ENCODE measurements around the gene AEN.
"Not testable (repeated sequence)": the region's sequence is repeated elsewhere in the genome, so short reads cannot be mapped to it uniquely, and the experiment has no call there.

DNA sequence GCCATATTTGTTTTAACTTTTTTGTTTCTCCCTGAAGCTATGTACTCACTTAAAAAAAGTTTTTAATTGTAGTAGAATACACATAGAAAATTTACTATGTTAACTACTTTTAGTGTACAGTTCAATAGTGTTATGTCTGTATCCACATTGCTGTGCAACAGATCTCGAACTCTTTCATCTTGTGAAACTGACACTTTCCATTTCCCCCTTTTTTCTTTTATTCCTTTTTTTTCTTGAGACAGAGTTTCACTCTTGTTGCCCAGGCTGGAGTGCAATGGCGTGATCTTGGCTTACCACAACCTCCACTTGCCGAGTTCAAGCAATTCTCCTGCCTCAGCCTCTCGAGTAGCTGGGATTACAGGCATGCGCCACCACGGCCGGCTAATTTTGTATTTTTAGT is 11.7 kb downstream of the AEN start:
- TF ChIP-seq, protein P1, sequence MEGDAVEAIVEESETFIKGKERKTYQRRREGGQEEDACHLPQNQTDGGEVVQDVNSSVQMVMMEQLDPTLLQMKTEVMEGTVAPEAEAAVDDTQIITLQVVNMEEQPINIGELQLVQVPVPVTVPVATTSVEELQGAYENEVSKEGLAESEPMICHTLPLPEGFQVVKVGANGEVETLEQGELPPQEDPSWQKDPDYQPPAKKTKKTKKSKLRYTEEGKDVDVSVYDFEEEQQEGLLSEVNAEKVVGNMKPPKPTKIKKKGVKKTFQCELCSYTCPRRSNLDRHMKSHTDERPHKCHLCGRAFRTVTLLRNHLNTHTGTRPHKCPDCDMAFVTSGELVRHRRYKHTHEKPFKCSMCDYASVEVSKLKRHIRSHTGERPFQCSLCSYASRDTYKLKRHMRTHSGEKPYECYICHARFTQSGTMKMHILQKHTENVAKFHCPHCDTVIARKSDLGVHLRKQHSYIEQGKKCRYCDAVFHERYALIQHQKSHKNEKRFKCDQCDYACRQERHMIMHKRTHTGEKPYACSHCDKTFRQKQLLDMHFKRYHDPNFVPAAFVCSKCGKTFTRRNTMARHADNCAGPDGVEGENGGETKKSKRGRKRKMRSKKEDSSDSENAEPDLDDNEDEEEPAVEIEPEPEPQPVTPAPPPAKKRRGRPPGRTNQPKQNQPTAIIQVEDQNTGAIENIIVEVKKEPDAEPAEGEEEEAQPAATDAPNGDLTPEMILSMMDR (IDR thresholded peaks at IDR 0.05) = not testable (repeated sequence)
- TF ChIP-seq EP300, POLR2A, POLR2AphosphoS5 (IDR thresholded peaks at IDR 0.05): not testable (repeated sequence)
